Common myeloid progenitor, CD34-positive (primary cell): ENCODE data around the gene ETV6.

ENCODE experiments used
- CTCF ChIA-PET: fragments of 350-600 bp; sonication (Branson Sonifier 250); formaldehyde crosslinking; loops from one replicate; lab custom pipeline; 2021; ENCODE audit warnings: antibody characterized with exemption; lab: Charles Lee
- POLR2A ChIA-PET: fragments of 350-600 bp; sonication (Branson Sonifier 250); formaldehyde crosslinking; loops from one replicate; lab custom pipeline; 2021; ENCODE audit warnings: antibody characterized with exemption; lab: Charles Lee
- DNase-seq, 3 donors: peaks; one replicate each; pipeline versions ENCODE4 v3.0.0 to v3.0.0-alpha.2; 2013
- H3K27ac ChIP-seq, 2 experiments: 1 replicate in 1 of 2; 2 replicates in 1 of 2; pipeline ENCODE4 v1.7.0; 2013; ENCODE audit warnings: inconsistent platforms in 2 of 2, low read length in 2 of 2, mild to moderate bottlenecking in 2 of 2, low read depth in 1 of 2, moderate library complexity in 1 of 2; ENCODE audit not compliant: severe bottlenecking in 2 of 2, insufficient read depth in 1 of 2, poor library complexity in 1 of 2
- H3K27me3 ChIP-seq, 5 experiments: replicated peaks in 2 of 5; 1 replicate in 3 of 5; 2 replicates in 2 of 5; pipeline versions ENCODE4 v1.6.1 to v1.7.0; 2013; ENCODE audit warnings: low read length in 4 of 5, mild to moderate bottlenecking in 2 of 5, moderate library complexity in 2 of 5, inconsistent platforms in 1 of 5; ENCODE audit not compliant: insufficient read depth in 5 of 5, control insufficient read depth in 4 of 5
- H3K36me3 ChIP-seq, 4 experiments: 1 replicate in 2 of 4; 2 replicates in 2 of 4; pipeline versions ENCODE4 v1.6.1 to v1.7.0; 2013; ENCODE audit warnings: low read length in 3 of 4, control low read depth in 1 of 4, mild to moderate bottlenecking in 1 of 4; ENCODE audit not compliant: control insufficient read depth in 4 of 4, insufficient read depth in 4 of 4
- H3K4me1 ChIP-seq, 4 experiments: 1 replicate in 3 of 4; 2 replicates in 1 of 4; pipeline versions ENCODE4 v1.6.1 to v1.7.1; 2013; ENCODE audit warnings: low read length in 3 of 4, mild to moderate bottlenecking in 3 of 4, control low read depth in 1 of 4, inconsistent platforms in 1 of 4, moderate library complexity in 1 of 4; ENCODE audit not compliant: control insufficient read depth in 4 of 4, insufficient read depth in 4 of 4; ENCODE audit errors: control extremely low read depth in 1 of 4
- H3K4me3 ChIP-seq, 7 experiments: 1 replicate in 4 of 7; 2 replicates in 3 of 7; pipeline versions ENCODE4 v1.5.1 to v1.7.0; 2013; ENCODE audit warnings: mild to moderate bottlenecking in 7 of 7, low read length in 6 of 7, moderate library complexity in 6 of 7, inconsistent platforms in 2 of 7, low read depth in 2 of 7, control low read depth in 1 of 7; ENCODE audit not compliant: insufficient read depth in 4 of 7, control insufficient read depth in 1 of 7; ENCODE audit errors: extremely low read depth in 1 of 7
- H3K9me3 ChIP-seq, 5 experiments: 1 replicate in 4 of 5; 2 replicates in 1 of 5; pipeline versions ENCODE4 v1.6.1 to v1.7.1; 2013; ENCODE audit warnings: low read length in 4 of 5, mild to moderate bottlenecking in 2 of 5, inconsistent platforms in 1 of 5, low read depth in 1 of 5, moderate library complexity in 1 of 5; ENCODE audit not compliant: control insufficient read depth in 4 of 5, insufficient read depth in 2 of 5; ENCODE audit errors: control extremely low read depth in 1 of 5
- WGBS: methylation state at CpG from one replicate; pipeline ENCODE4 v1.1.5; 2013; ENCODE audit not compliant: insufficient coverage; 5-methylcytosine and 5-hydroxymethylcytosine counted together

ETV6 gene

DNA sequence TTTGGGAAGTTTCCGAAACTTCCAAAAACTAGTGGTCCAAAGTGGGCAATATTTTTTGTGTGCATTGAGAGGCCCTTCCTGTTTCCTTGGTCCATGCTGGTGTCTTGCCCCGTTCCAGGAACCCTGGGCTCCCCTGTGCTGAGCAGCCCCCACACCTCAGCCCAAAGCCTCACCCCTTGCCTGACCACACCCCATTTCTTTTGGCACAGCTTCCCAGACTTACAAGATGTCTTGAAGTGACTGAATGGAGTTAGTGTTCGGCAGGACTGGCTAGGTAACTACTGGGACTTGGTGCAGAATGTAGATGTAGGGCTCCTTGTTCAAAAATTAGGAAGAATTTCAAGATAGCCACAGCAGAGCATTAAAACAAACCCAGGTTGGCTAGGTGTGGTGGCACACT, 68.6 kb downstream of the ETV6 start:
- ChIA-PET CTCF (interaction anchor here (1.4 kb wide), 1 partner anchor 10 kb away, joined by 6 read pairs; no protein-coding TSS in a partner anchor), POLR2A (interaction anchor here (0.9 kb wide), 1 partner anchor 69 kb away, joined by 3 read pairs; the partner anchor contains the start of gene ETV6)
- H3K4me1 ChIP-seq, result peaks cover 11 to 83% (median 73%) of the 10 kb centered on the region in 4 experiments
- no peaks in the 10 kb centered on the region for H3K9me3 ChIP-seq
- no peaks in the 10 kb centered on the region for H3K27me3 ChIP-seq
- no peak for DNase-seq
- peaks cover 8 to 71% (median 33%) of the 10 kb centered on the region in 4 experiments for H3K36me3 ChIP-seq
- H3K27ac ChIP-seq, result peak overlapping the region; percentile 7 to 52
- 79% methylated on average over 2 of the region's 3 CpGs for WGBS
- no peak overlapping the region for H3K4me3 ChIP-seq

DNA sequence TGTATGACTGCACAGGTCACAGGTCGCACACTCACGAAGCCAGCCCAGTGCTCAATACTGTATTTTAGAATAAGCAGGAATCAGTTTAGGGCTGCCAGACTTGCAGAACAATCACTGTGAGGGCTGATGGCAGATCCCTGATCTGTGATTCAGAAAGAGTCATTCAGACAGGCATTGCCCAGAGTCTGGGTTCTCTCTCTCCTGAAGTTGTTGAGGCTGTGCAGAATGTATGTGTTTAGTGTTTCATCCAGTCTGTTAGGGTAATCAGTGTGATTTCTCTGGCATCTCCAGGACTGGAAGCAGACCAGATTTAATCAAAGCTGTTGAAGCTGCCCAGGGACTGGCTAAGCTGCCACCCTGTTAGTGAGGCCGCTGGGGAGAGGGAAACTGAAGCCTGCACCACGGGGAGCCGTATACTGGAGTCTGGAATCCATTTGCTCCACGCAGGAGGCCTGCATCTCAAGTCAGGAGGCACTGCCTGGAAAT, 69.3 kb downstream of the ETV6 start:
- H3K4me1 ChIP-seq, result peaks cover 11 to 89% (median 79%) of the 10 kb centered on the region in 4 experiments
- no peak for DNase-seq
- peaks cover 8 to 70% (median 33%) of the 10 kb centered on the region in 4 experiments for H3K36me3 ChIP-seq
- ChIA-PET CTCF (interaction anchor here (0.9 kb wide), 1 partner anchor 31 kb away, joined by 3 read pairs; no protein-coding TSS in a partner anchor), POLR2A (interaction anchor here (0.6 kb wide), 1 partner anchor 128 kb away, joined by 3 read pairs; no protein-coding TSS in a partner anchor)
- no peak overlapping the region for H3K4me3 ChIP-seq
- no peaks in the 10 kb centered on the region for H3K9me3 ChIP-seq
- no peaks in the 10 kb centered on the region for H3K27me3 ChIP-seq
- 89% methylated on average over 3 of the region's 6 CpGs for WGBS
- H3K27ac ChIP-seq, result peak overlapping the region in 1 of 2 experiments; percentile 67

DNA sequence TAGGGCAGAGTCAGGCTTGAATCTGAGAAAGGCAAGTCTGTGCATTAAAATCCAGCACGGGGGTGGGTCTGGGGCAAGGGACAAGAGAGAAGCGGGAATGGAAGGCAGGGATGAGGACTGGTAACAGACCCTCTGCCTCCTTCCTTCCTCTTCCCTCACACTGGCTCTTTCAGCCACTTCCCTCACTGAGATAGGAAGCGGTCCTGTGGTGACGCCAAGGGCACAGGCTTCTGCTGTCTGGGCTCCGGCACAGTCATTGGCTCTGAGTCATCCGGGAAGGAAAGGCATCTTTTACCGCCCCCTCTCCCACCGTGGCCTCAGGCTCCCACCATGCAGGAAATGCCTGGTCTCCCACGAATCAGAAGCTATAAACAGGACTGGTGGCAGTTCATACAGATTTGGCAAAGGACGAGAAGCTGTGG, 70.2 kb downstream of the ETV6 start:
- Histone ChIP-seq H3K4me1 (peaks cover 15 to 92% (median 82%) of the 10 kb centered on the region in 4 experiments), H3K36me3 (peaks cover 6 to 61% (median 29%) of the 10 kb centered on the region in 4 experiments), H3K27me3 (no peaks in the 10 kb centered on the region), H3K9me3 (no peaks in the 10 kb centered on the region), H3K4me3 (peak overlapping the region in 1 of 7 experiments; percentile 4), H3K27ac (peak overlapping the region in 1 of 2 experiments; percentile 67)
- WGBS, result 3% methylated on average over 6 of the region's 10 CpGs
- DNase-seq, result peak; percentile 88 to 93 (median 91)
- ChIA-PET CTCF (interaction anchor here (1.0 to 2.9 kb wide), 5 partner anchors 10 to 79 kb away, joined by 3 to 9 read pairs (median 4); no protein-coding TSS in a partner anchor), POLR2A (interaction anchor here (0.9 to 1.1 kb wide), 3 partner anchors 26 to 79 kb away, joined by 3 to 4 read pairs (median 4); no protein-coding TSS in a partner anchor)

DNA sequence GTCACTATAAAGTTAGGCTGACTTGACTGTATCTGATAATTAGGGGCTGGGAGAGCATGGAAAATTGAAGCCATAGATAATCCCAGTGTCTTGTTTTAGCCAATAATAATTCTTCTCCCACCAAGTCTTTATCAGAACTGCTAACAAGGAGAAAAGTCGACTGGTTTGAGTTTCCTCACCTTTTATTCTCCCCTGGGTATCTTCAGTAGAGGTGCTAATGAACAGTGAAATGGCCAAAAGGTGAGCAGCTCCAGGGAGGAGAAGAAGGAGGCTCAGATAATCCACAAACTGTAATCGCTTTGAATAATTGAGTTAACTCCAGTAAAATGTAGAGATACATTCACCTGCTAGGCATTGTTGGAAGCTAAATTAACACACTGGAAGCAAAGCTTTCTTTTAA, 72.6 kb downstream of the ETV6 start:
- Histone ChIP-seq H3K9me3 (no peaks in the 10 kb centered on the region), H3K4me1 (peaks cover 18 to 95% (median 88%) of the 10 kb centered on the region in 4 experiments), H3K36me3 (peaks cover 4 to 59% (median 27%) of the 10 kb centered on the region in 4 experiments), H3K27ac (peak overlapping the region in 1 of 2 experiments; percentile 23), H3K4me3 (no peak overlapping the region), H3K27me3 (no peaks in the 10 kb centered on the region)
- WGBS, result 100% methylated on average over 1 of the region's 2 CpGs
- CTCF ChIA-PET, result interaction anchor here (0.7 to 4.4 kb wide), 8 partner anchors 8 to 83 kb away, joined by 3 to 20 read pairs (median 4); no protein-coding TSS in a partner anchor
- POLR2A ChIA-PET, result interaction anchor here (0.8 to 1.2 kb wide), 3 partner anchors 51 to 77 kb away, joined by 3 read pairs; no protein-coding TSS in a partner anchor
- DNase-seq, result no peak

DNA sequence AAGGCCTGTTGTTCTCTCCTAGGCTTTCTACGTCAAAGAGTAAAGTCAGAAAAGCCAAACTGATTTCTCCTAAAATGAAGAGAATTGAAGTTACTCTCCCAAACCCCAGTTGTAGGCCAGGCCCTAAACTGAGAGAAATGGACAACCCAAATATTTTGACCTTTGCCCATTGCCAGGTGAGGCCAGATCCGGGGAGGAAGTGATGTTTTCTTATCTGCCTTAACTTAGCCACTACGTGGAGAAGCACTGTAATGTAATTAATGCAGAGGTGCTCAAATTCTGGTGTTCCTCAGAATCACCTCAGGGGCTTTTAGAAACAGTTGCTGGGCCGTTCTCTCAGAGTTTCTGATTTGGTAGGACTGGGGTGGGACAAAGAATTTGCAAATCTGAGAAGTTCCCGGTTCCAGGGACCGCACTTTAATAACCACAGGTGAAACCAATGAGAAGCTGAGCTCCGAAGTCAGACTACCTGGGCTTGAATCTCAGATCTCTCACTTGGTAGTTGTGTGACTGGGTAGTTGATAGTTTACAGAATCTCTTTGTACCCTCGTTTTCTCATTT, 73.2 kb downstream of the ETV6 start:
- Histone ChIP-seq H3K27ac (peak overlapping the region in 1 of 2 experiments; percentile 23), H3K9me3 (no peaks in the 10 kb centered on the region), H3K27me3 (no peaks in the 10 kb centered on the region), H3K4me1 (peaks cover 20 to 95% (median 86%) of the 10 kb centered on the region in 4 experiments), H3K36me3 (peaks cover 4 to 56% (median 27%) of the 10 kb centered on the region in 4 experiments), H3K4me3 (no peak overlapping the region)
- no peak for DNase-seq
- CTCF ChIA-PET, result interaction anchor here (0.7 to 4.4 kb wide), 7 partner anchors 9 to 23 kb away, joined by 3 to 20 read pairs (median 5); no protein-coding TSS in a partner anchor
- POLR2A ChIA-PET, result interaction anchor here (0.8 to 1.2 kb wide), 3 partner anchors 51 to 77 kb away, joined by 3 read pairs; no protein-coding TSS in a partner anchor
- 83% methylated on average over 5 of the region's 8 CpGs for WGBS

DNA sequence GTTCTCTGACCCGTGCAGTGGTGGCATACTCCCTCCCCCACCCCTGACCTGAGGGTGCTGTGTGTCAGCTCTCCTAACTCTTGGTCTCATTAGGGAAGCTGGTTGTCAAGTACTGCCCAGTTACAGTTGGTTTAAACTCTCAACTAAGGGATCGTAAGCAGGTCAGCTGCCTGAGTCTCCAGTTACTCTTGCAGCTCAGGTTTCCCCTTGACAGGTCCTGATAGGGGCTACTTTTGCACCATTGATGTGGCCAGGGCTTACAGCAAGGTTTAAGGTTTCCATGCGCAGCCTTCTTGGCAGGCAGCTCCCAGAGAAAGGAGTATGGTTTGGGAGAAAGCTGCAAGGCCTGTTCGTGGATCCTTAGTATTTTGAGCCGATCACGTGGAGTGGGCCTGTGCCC, 74.5 kb downstream of the ETV6 start:
- ChIA-PET CTCF (interaction anchor here (0.9 to 4.4 kb wide), 4 partner anchors 9 to 22 kb away, joined by 3 to 20 read pairs (median 4); no protein-coding TSS in a partner anchor), POLR2A (no interaction called here)
- Histone ChIP-seq H3K4me3 (peak overlapping the region in 3 of 7 experiments; percentile 14 to 52 (median 33)), H3K27ac (peak overlapping the region; percentile 11 to 56), H3K27me3 (no peaks in the 10 kb centered on the region), H3K4me1 (peaks cover 24 to 94% (median 84%) of the 10 kb centered on the region in 4 experiments), H3K36me3 (peaks cover 4 to 51% (median 23%) of the 10 kb centered on the region in 4 experiments), H3K9me3 (no peaks in the 10 kb centered on the region)
- 56% methylated on average over 6 of the region's 6 CpGs for WGBS
- no peak for DNase-seq
